ENCODE data around the gene RESP18.

DNA sequence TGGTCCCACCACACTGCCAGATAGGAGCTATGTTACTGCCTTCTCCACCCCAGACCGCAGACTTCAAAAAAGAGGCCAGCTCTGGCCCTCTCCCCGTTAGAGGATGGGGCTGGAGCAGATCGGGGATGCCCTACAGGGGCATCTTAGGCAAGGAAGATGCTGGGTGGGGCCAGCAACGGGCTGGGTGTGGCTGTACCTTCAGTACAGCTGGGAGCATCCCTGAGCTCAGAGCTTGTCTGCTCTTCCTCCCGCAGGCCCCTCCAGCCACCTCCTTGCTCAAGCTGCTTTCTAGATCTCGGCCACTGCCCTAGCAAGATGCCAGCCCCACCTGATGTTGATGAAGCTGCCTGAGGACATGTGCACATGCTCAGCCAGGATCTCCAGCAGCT is 33.2 kb downstream of the RESP18 start:
- TF ChIP-seq EZH2 (optimal IDR thresholded peaks at IDR 0.05; ENCODE audit: low read depth, low read length) = no peak
- TF ChIP-seq, protein P1, sequence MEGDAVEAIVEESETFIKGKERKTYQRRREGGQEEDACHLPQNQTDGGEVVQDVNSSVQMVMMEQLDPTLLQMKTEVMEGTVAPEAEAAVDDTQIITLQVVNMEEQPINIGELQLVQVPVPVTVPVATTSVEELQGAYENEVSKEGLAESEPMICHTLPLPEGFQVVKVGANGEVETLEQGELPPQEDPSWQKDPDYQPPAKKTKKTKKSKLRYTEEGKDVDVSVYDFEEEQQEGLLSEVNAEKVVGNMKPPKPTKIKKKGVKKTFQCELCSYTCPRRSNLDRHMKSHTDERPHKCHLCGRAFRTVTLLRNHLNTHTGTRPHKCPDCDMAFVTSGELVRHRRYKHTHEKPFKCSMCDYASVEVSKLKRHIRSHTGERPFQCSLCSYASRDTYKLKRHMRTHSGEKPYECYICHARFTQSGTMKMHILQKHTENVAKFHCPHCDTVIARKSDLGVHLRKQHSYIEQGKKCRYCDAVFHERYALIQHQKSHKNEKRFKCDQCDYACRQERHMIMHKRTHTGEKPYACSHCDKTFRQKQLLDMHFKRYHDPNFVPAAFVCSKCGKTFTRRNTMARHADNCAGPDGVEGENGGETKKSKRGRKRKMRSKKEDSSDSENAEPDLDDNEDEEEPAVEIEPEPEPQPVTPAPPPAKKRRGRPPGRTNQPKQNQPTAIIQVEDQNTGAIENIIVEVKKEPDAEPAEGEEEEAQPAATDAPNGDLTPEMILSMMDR (IDR thresholded peaks at IDR 0.05; ENCODE audit: low read length) = no peak
- TF ChIP-seq EZH2phosphoT487 (IDR thresholded peaks at IDR 0.05; ENCODE audit: low read length) = no peak

All from MM.1S (cell line).